Duodenal mucosa (tissue), 2 donors: ENCODE measurements around the gene ONECUT1.
"Not testable (repeated sequence)": the region's sequence is repeated elsewhere in the genome, so short reads cannot be mapped to it uniquely, and the experiment has no call there.

Experiments used
- H3K27ac ChIP-seq: one replicate; pipeline ENCODE4 v1.7.0; 2013; ENCODE audit warnings: low read depth, low read length
- H3K27me3 ChIP-seq, 2 donors: one replicate each; pipeline ENCODE4 v1.7.0; 2013; ENCODE audit warnings: low read length in 2 of 2, control low read depth in 1 of 2; ENCODE audit not compliant: insufficient read depth in 2 of 2, control insufficient read depth in 1 of 2
- H3K36me3 ChIP-seq, 2 donors: one replicate each; pipeline ENCODE4 v1.7.0; 2013; ENCODE audit warnings: low read length in 2 of 2, control low read depth in 1 of 2; ENCODE audit not compliant: insufficient read depth in 2 of 2, control insufficient read depth in 1 of 2
- H3K4me1 ChIP-seq, 2 donors: one replicate each; pipeline ENCODE4 v1.7.0; 2013; ENCODE audit warnings: low read length in 2 of 2, control low read depth in 1 of 2; ENCODE audit not compliant: insufficient read depth in 2 of 2, control insufficient read depth in 1 of 2
- H3K4me3 ChIP-seq, 2 donors: one replicate each; pipeline ENCODE4 v1.7.0; 2013; ENCODE audit warnings: low read length in 2 of 2, low read depth in 1 of 2
- H3K9ac ChIP-seq, 2 donors: one replicate each; pipeline ENCODE4 v1.7.0; 2013; ENCODE audit warnings: low read length in 2 of 2, low read depth in 1 of 2
- H3K9me3 ChIP-seq, 2 donors: one replicate each; pipeline ENCODE4 v1.7.0; 2013; ENCODE audit warnings: low read length in 2 of 2, control low read depth in 1 of 2; ENCODE audit not compliant: control insufficient read depth in 1 of 2

The ONECUT1 gene

DNA sequence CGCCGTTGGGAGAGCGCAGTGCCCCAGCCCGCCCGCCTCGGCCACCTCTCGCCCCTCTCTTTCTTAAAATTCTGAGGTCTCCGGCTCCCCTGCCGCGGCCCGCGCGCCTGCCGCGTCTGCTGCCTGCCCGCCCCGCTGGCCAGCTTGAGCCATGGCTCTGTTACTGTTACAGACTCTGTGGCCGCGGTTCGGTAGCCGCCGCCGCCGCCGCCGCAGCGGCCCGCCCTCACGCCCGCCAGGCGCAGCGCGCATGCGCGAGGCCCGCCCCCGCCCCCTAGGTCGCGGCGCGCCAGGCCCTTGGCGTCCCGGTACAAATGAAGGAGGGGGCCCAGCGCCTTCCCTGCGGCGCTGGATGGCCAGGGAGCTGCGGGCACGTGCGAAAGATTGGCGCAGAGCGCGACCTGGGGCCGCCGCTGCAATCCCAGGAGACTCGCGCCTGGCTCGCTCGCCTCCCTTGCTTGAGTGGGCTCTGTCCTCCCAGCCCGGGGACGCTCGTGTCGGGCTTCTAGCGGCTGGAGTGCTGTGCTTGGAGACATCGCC is at the start of gene ONECUT1:
ONECUT1 (minus strand) TSS at position 168 of the 540 bp plus-strand sequence. CDS start 452 bp downstream, outside the sequence.
- no peaks in the 10 kb centered on the region for H3K9me3 ChIP-seq
- H3K9ac ChIP-seq, result peak within 1 kb of the TSS in 1 of 2 donors; percentile 18
- H3K27ac ChIP-seq, result no peak within 1 kb of the TSS
- peaks cover 0 to 16% of the 10 kb centered on the region in 2 donors for H3K4me1 ChIP-seq
- H3K36me3 ChIP-seq, result no peaks in the 10 kb centered on the region
- H3K4me3 ChIP-seq, result peak within 1 kb of the TSS; percentile 69 to 76
- H3K27me3 ChIP-seq, result peaks cover 55 to 82% of the 10 kb centered on the region in 2 donors

DNA sequence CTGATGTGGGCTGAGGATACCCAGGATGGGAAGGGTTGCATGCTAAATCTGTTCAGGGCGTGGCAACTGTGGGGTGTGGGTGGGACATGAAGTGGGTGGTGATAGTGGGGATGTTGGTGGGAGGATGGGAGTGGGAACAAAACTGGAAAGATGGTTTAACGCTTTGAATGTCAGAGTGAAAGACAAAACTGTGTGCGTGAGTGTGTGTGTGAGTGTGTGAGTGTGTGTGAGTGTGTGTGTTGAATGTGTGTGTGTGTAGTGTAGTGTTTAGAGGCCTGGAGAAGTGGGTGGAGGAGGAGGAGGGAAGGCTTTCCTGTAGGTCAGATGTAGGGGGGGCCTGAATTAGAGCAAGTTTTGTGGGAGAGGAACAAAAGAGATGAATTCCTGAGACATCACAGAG is 44.2 kb upstream of the ONECUT1 start:
- H3K9me3 ChIP-seq, result no peaks in the 10 kb centered on the region
- no peaks in the 10 kb centered on the region for H3K36me3 ChIP-seq
- no peak overlapping the region for H3K4me3 ChIP-seq

DNA sequence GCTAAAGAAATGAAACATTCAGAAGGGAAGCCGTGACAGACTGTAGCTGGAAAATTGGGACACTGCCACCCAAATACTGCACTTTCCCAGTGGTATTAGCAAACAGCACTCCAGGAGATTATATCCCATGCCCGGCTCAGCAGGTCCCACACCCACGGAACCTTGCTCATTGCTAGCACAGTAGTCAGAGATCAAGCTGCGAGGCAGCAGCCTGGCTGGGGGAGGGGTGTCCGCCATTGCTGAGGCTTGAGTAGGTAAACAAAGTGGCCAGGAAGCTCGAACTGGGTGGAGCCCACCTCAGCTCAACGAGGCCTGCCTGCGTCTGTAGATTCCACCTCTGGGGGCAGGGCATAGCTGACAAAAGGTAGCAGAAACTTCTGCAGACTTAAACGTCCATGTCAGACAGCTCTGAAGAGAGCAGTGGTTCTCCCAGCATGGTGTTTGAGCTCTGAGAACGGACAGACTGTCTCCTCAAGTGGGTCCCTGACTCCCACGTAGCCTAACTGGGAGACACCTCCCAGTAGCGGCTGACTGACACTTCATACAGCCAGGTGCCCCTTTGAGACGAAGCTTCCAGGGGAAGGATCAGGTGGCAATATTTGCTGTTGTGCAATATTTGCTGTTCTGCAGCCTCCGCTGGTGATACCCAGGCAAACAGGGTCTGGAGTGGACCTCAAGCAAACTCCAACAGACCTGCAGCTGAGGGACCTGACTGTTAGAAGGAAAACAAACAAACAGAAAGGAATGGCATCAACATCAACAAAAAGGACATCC is 34.2 kb upstream of the ONECUT1 start:
- H3K4me3 ChIP-seq, H3K9ac ChIP-seq, H3K27me3 ChIP-seq, H3K36me3 ChIP-seq, H3K9me3 ChIP-seq, H3K4me1 ChIP-seq, H3K27ac ChIP-seq: not testable (repeated sequence)

More for the DNA sequence above, 44.2 kb upstream of the ONECUT1 start:
- no peak overlapping the region for H3K9ac ChIP-seq
- H3K27ac ChIP-seq, result no peak overlapping the region
- H3K4me1 ChIP-seq, result no peaks in the 10 kb centered on the region
- no peaks in the 10 kb centered on the region for H3K27me3 ChIP-seq

DNA sequence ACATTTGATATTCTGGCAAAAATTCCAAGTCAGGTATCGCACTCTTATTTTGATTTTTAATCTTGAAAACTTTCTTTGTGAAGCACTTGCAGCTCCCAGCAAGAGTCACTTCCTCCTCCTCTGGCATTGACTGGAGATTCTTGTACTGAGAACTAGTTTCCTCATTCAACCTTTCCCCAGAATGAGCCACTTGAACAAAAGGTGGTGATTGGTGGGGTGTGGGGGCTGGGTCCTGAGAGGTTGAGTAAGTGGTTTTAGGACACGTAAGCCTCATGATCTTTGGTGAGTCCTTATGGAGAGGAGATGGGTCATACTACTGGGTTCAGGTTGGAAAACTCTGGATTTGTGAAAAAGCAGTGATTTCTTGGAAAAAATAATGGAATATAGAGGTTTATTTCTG is 32.3 kb upstream of the ONECUT1 start:
- H3K27me3 ChIP-seq, result peaks cover 0 to 2% of the 10 kb centered on the region in 2 donors
- H3K9ac ChIP-seq, result no peak overlapping the region
- H3K27ac ChIP-seq, result no peak overlapping the region
- no peaks in the 10 kb centered on the region for H3K4me1 ChIP-seq
- H3K4me3 ChIP-seq, result no peak overlapping the region
- H3K9me3 ChIP-seq, result no peaks in the 10 kb centered on the region
- H3K36me3 ChIP-seq, result no peaks in the 10 kb centered on the region

DNA sequence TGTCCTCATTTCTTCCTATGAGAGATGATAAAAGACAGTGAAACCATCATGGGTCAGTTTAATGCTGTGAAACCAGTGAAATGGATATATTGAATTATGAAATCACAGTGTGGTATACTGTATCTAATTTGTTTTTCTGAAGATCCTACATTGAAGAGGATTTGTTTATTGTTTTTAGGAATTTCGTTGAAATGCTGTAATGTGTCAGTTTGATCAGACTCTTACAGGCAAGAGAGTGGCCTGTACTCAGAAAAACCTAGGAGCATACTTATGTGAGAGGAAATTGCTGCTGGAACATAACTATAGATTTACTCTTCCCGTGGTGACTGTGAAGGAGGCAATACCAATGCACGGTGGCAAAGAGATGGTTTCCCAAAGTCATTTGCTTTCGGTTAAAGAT is 29.1 kb upstream of the ONECUT1 start:
- Histone ChIP-seq H3K9ac (no peak overlapping the region), H3K9me3 (no peaks in the 10 kb centered on the region), H3K27me3 (peaks cover 0 to 2% of the 10 kb centered on the region in 2 donors), H3K27ac (no peak overlapping the region), H3K4me3 (no peak overlapping the region), H3K36me3 (no peaks in the 10 kb centered on the region), H3K4me1 (no peaks in the 10 kb centered on the region)

DNA sequence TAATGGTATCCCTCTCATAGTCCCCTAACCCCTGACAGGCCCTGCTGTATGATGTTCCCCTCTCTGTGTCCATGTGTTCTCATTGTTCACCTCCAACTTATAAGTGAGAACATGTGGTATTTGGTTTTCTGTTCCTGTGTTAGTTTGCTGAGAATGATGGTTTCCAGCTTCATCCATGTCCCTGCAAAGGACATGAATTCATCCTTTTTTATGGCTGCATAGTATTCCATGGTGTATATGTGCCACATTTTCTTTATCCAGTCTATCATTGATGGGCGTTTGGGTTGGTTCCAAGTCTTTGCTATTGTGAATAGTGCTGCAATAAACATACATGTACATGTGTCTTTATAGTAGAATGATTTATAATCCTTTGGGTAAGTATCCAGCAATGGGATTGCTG is 25.8 kb upstream of the ONECUT1 start:
- not testable (repeated sequence) for H3K9me3 ChIP-seq, H3K27ac ChIP-seq, H3K27me3 ChIP-seq, H3K9ac ChIP-seq, H3K4me1 ChIP-seq, H3K4me3 ChIP-seq, H3K36me3 ChIP-seq

DNA sequence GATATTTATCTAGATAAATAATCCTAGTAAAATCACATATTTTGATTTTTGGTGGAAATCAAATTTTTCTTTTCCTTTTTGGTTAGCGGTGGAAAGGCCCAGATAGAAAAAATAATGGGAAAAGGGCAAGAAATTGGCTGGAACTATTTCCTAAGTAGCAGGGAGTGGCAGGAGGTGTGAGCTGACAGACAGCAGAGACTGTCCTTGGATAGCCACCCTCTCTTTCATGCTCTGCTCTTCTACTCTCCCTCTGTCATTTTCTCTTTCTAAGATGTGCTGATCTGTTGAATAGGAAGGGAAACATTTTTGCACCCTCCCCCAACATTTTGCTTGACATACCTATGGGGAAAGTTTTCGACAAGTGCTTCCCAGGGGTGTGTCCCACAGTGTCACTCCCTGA is 18.9 kb upstream of the ONECUT1 start:
- Histone ChIP-seq H3K9ac (no peak overlapping the region), H3K36me3 (no peaks in the 10 kb centered on the region), H3K27me3 (peaks cover 37 to 52% of the 10 kb centered on the region in 2 donors), H3K4me3 (no peak overlapping the region), H3K27ac (no peak overlapping the region), H3K9me3 (no peaks in the 10 kb centered on the region), H3K4me1 (peaks cover 4% of the 10 kb centered on the region in 2 donors)

DNA sequence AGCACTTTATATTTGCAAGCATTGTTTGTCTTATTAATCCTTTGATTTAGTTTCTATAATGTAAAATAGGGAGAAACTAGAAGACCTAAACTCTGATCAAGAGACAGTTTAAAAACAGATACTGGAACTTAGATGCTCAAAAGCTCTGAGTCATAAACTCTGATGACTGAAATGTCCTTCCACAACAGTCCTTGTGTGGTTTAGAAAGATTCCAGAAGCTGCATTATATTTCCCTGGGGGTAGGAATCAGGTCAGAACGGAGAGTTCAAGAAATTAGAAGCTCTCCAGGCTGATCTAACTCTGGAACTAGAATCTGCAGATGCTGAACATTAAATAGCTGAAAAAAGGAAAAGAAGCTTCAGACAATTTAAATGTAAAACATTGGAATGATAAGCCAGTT is 18.3 kb upstream of the ONECUT1 start:
- Histone ChIP-seq H3K27me3 (peaks cover 40 to 55% of the 10 kb centered on the region in 2 donors), H3K9ac (no peak overlapping the region), H3K4me3 (no peak overlapping the region), H3K9me3 (no peaks in the 10 kb centered on the region), H3K36me3 (no peaks in the 10 kb centered on the region), H3K27ac (no peak overlapping the region), H3K4me1 (peaks cover 4 to 9% of the 10 kb centered on the region in 2 donors)

DNA sequence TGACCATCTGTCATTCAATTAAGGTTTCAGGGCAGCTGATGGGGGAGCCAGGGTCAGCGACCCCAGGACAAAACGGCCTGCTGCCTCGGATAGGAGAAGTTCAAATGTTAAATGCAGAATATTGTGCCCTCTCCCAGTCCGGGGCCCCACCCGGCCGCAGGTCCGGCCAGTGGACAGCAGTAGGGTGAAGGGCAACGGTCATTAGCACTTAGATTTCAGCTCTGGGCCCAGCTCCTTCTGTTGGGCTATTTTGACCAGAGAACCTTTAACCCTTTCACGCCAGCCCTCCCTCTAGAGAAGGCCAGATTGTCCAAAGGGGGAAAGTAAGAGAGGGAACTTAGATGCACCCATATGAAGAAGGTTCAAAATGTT is 16.1 kb upstream of the ONECUT1 start:
- peaks cover 57 to 73% of the 10 kb centered on the region in 2 donors for H3K27me3 ChIP-seq
- H3K27ac ChIP-seq, result no peak overlapping the region
- no peak overlapping the region for H3K4me3 ChIP-seq
- H3K36me3 ChIP-seq, result no peaks in the 10 kb centered on the region
- H3K9me3 ChIP-seq, result no peaks in the 10 kb centered on the region
- H3K4me1 ChIP-seq, result peaks cover 4 to 10% of the 10 kb centered on the region in 2 donors
- no peak overlapping the region for H3K9ac ChIP-seq

DNA sequence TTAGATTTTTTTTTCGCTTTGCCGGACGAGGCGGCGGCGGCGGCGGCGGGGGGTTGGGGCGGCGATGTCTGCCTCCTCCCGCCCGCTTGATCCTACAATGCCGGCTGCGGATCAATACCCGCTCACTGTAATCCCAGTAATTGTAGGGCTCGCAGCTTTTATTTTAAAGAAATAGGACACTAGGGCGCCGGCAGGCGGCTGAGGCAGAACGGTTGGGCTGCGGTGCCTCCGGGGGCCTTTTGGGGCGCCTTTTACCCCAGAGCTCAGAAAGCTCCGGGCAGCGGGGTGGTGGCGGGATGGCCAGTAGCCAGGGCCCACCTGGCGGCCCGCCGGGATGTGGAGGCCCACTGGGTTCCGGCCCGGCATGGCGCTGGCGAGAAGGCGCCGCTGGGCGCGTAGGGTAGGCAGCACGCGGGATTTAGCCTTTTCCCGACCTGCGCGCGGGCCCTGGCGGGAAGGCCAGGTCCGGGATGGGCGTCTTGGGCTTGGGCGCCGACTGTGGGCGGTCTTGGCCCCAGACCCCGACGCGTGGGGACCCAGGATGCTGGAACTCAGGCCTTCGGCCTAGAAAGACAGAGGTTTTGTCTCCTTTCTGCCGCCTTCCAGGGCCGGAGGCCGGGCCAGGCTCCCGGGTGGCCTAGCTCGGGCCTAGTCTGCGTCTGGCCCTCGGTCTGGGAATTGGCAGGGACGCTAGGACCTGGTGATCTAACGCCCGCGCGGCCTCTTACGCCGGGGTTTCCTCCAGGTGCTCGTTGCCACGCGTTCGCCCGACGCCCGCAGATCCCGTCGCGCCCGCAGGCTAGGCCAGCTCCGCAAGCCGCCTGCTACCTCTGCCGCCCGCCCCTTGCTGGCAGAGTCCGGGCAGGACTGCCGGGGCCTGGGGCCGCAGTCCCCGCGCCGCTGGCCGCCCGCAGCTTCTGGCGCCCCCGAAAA is 15.5 kb upstream of the ONECUT1 start:
- Histone ChIP-seq H3K27ac (no peak overlapping the region), H3K36me3 (no peaks in the 10 kb centered on the region), H3K4me1 (peaks cover 4 to 10% of the 10 kb centered on the region in 2 donors), H3K4me3 (peak overlapping the region; percentile 15 to 45), H3K9me3 (no peaks in the 10 kb centered on the region), H3K9ac (no peak overlapping the region), H3K27me3 (peaks cover 59 to 77% of the 10 kb centered on the region in 2 donors)
